HG02870 (cell line): ENCODE results near the gene KIAA1671.
"Not testable (repeated sequence)": the region's sequence is repeated elsewhere in the genome, so short reads cannot be mapped to it uniquely, and the experiment has no call there.

Experiments
- ATAC-seq: cut with Tn5 transposase; IDR thresholded peaks from one replicate; pipeline ENCODE4 v1.9.1; 2021; ENCODE audit warnings: mild to moderate bottlenecking, moderate library complexity; ENCODE audit not compliant: unreplicated experiment

Gene KIAA1671

DNA sequence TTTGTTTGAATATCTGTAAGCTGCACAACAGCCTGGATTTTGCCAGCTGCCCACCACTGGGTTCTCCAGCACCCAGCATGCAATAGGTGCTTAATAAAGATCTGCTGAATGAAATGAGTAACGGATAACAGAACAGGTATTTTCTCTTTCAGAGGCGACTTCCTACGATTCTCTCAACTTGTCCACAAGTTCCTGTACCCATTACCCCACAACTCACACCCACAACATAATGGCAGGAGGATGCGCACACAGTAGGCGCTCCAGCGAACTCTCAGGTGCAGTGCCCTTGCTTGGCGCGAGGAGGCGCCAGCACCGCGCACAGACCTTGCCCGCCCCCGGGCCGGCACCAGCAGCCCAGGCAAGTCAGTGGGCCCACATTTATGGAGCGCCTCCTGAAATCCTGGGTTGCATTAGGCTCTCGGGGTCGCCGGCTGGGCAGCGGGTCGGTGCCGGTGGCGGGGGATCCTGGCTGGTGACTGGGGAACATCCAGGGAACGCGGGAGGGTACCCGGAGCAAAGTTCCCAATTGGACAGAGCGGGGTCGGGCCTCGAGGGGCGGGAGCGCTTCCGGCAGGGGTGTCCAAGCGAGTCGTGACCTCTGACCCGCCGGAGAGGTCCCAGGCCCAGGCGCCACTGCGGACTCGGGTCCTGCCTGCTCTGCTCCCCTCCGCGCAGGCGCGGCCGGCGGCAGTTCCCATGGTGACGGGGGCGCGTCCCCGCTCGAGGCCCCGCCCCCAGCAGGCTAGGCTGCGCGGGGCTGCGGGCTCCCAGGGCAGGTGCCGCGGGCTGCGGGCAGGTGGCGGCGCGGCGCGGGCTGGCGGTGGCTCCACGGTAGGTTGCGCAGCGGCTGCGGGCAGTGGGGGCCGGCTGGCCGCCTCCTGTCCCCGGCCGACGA, at the start of gene KIAA1671:
TSS of gene KIAA1671 (plus strand) at position 775 of the 895 bp plus-strand sequence. CDS start 75,284 bp downstream, outside the sequence.
- ATAC-seq, result no peak

DNA sequence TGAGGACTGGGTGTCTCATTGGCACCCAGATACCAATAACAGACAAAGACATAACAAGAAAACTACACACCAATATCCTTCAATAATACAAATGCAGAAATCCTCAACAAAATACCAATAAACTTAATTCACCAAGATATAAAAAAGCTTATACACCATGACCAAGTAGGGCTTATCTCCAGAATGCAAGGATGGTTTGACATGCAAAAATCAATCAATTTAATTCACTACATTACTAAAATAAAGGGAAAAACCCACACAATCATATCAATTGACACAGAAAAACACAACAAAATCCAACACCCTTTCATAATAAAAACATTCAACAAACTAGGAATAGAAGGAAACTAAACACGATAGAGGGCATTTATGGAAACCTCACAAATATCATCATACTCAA, 46.6 kb upstream of the KIAA1671 start:
- ATAC-seq, result no peak

DNA sequence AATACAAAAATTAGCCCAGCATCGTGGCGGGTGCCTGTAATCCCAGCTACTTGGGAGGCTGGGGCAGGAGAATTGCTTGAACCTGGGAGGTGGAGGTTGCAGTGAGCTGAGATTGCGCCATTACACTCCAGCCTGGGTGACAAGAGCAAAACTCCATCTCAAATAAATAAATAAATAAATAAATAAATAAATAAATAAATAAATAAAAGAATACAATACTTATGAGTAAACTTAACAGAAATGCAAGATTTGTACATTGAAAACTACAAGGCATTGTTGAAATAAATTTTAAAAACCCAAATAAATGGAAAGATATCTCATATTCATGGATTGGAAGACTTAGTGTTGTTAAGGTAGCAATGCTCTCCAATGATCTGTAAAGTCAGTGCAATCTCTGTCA, 45.4 kb upstream of the KIAA1671 start:
- not testable (repeated sequence) for ATAC-seq

DNA sequence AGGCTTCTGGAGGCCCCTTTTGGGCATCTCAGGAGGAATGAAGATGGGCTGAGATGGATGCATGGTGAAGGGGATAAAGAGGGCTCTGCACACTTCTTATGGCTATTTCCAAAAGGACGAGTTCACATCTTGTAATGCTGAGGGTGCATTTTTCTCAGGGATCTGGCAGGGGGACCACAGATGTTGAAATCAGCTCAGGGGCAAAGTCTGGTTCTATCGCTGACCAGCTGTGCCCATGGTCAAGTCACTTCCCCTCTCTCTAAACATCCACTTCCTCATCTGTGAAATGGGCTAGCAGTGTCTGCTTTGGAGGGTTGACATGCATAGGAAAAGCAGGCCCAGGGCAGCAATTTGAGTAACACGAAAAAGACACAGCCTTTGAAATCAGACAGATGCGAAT, 32.5 kb upstream of the KIAA1671 start:
- ATAC-seq, result no peak

DNA sequence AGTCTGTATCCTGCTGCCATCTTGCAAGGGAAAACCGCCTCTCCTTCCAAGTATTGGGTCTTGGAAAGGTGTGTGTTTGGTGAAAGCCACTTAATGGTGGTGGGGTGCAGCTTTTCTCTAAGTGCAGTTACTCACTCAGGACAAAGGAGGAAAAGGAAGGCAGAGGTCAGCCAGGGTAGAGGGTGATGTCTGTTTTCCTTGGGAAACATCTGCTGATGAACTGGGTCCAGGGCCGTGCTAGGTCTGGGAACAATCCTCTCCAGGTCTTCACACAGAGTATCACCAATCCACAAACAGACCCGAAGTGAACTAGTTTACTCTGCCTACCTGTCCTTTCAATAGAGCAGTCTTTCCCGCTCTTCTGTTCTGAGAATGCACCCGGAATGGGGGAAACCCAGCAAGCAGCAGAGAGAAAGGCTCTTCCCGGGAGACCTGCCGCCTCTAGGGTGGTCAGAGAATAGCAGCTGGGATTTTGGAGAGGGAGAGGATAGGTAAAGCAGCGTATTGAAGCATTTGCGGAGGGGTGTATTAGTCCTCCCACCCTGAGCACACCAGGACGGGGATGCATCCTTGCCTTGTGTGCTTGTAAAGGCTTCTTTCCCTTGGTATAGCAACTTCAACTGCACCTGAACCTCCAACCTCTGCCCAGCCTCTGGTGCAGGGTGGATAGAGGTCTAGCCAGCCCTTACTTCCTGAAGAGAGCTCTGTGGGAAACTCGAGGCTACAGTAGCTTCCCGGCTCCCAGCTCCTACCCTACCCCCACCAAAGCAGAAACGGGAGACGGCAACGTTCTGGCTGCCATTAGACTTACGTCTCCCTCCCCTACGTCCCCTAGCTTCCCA, 26.7 kb upstream of the KIAA1671 start:
- no peak for ATAC-seq

DNA sequence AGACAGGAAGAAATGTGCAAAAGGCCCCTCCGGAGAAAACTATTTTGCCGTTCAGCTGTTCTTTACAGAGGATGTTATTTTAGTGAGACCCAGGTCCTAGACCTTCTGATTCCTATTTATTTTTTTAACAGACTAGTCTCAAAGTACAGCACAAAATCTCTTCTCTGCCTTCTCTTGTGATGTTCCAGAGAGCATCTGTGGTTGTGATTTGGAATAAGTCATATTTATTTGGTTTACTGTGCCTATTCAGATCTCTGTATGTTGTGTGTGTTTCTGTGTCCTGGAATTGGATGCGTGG, 26.1 kb upstream of the KIAA1671 start:
- no peak for ATAC-seq

DNA sequence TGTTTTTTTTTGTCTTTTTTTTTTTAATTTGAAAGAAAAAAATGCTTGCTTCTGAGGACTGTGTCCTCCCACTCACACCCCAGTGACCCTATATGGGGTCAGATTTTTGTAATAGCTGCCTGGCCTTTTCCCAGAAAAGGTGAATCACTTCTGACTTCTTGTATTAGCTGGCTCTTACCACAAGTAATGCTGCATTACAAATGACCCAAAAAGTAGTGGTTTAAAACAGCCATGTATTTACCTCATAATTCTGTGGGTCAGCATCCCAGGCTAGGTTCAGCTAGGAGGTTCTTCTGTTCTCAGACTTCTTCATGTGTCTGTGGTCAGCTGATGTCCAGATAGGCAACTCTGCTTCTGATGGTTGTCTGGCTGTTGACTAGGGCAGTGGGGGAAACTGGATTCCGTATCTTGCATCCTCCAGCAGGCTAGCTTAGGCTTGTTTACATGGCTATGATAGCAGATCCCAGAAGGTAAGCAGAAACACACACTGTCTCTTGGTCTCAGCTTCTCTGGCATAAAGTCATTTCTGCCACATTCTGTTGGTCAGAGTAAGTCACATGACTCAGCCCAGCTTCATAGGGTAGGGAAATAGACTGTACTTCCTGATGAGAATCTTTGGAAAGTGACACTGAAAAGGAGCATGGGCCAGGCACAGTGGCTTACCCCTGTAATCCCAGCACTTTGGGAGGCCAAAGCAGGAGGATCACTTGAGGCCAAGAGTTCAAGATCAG, 25.5 kb upstream of the KIAA1671 start:
- ATAC-seq, result no peak

DNA sequence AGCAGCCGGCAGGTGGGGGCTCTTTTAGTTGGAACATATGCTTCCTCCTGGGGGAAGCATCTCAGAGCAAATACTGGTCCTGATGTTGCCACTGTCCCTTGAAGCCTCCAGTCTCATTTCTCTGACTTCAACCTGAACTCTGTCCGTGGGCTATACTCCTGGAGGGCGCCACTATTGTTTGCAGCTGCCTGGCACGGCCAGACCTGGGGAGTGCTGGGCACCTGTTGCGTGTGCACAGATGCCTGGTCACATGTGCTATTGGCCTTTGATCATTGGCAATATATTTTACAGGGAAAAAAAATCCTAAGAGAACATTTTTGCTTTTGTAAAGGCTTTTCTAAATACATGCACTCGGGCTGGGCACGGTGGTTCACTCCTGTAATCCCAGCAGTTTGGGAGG, 24.2 kb upstream of the KIAA1671 start:
- ATAC-seq, result no peak

DNA sequence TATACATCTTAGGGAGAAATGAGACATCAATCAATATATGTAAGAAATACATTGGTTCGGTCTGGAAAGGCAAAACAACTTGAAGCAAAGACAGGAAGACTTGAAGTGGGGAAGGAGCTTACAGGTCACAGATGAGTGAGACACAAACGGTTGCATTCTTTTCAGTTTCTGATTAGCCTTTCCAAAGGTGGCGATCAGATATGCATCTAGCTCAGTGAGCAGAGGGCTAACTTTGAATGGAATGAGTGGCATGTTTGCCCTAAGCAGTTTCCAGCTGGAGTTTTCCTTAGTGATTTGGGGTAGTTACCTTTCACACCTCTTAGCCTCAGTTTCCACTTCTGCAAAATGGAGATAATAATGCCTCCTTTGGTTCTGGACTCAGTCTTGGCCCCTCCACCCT, 21.8 kb upstream of the KIAA1671 start:
- ATAC-seq, result no peak

DNA sequence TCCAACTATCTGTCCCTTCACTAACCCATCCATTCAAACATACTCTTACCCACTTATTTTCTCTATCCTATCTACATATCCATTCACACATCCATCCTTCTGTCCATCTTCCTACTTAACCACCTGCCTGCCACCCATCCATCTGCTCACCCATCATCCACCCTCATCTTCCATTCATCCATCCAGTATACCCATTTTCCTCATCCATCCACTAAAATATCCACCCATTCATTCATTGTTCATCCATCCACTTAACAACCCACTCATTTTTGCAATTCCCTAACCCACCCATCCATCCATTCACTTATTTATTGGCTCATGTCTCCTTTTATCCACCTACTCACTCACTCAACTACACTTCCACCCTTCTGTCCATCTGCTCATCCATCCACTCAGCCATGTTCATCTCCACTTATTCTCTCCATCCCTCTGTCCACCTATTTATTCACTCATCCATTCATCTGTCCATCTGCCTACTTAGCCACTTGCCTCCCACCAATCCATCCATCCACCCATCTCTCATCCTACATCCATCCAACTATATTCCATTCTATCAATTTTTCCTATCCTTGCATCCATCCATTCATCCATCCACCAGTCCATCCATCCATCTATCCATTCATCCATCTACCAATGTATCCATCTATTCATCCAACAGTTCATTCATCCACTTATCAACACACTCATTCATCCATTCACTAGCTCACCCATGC, 16.6 kb upstream of the KIAA1671 start:
- no peak for ATAC-seq

DNA sequence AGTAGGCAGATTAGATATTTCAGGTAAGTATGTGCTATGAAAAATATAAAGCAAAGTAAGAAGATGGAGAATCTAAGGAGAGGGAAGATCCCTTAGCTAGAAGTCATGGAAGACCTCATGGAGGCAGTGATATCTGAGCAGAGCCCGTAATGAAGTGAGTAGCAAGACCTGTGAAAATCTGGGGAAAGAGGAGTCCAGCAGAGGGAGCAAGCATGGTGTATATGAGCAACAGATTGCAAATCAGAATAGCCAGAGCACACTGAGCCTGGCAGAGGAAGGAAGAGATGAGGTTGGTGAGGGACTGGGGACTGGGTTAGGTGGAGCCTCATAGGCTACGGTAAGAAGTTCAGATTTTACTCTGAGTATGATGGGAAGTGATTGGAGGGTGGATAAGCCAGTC, 15.4 kb upstream of the KIAA1671 start:
- ATAC-seq, result no peak

DNA sequence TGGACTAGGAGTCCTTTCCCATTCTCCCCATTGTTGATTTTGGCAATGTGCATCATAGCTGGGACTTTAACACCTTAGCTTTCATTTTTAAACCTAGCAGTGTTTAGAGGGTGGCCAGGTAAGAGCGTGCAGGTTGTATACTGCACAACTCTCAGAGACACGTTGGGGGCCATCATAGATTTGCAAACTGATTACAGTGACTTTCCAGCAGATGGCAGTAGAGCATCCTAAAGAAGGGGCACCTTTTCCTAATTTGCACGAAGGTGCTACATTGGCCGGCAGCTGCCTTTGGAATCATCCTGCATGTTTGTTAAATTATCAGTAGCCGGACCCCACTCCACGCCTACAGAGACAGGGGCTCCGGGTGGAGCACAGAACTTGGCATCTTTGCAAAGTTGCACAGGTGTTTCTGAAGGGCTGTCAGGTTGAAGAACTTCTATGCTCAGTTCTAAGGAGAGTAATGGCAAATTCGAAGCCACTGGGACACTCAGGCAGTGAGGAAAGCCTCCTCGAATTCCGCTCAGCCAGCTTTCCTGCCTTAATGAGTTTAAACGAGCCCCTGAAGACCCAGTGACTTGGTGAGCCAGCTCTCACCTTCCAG, 13.7 kb upstream of the KIAA1671 start:
- no peak for ATAC-seq

DNA sequence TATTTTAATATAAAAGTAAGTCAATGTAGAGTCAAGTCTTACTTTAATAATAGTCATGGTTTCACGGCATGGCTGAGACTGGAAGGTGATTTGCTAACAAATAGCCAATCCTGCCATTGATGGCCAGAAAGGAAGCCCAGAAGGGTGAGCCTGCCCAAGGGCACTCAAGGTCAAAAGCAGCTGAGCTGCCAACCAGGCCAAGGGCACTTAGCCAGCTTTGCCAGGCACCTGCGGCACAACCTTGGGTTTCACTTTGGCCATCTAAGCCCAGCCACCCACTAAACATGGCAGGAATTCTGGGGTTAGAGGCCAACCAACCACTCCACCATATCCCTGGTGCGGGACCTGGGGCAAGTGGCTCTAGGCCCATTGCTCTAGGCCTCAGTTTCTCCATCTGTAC, 10.2 kb upstream of the KIAA1671 start:
- no peak for ATAC-seq

DNA sequence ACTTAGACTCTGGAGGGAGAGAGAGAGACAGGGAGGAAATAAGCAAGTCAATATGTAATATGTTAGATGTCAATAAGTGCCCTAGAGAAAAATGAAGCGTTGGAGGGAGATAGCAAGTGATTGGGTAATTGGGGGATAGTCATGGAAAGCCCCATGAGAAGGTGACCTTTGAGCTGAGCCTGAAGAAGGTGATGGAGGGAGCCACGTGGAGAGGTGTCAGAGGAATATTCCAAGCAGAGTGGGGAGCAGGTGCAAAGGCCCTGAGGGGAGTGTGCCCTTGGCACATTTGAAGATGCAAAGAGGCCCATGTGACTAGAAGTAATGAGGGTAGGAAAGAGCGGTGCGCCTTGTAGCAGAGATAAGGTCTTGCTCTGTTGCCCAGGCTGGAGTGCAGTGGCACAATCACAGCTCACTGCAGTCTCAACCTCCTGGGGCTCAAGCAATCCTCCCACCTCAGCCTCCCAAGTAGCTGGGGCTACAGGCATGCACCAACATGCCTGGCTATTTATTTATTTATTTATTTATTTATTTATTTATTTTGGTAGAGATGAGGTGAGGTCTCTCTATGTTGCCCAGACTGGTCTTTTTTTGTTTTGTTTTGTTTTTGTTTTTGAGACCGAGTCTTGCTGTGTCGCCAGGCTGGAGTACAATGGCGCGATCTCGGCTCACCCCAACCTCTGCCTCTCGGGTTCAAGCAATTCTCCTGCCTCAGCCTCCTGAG, 8.1 kb upstream of the KIAA1671 start:
- ATAC-seq, result no peak

DNA sequence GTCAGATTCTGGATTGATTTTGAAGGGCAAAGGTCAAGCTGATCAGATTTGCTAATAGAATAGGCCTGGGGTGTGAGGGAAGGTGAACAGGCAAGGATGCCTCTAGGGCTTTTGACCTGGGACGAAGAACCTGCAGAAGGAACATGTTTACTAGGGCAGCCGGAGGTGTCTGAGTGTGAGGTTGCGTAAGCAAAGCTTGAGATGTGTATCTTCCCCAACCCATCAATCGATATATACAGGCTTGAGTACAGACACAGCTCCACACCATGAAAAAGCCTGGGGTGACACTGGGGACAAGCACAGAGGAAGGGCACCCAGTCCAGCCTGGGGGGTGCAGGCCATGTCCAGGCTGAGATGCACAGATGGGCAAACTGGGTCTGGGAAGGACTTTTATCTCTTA, 7.1 kb upstream of the KIAA1671 start:
- ATAC-seq, result no peak

DNA sequence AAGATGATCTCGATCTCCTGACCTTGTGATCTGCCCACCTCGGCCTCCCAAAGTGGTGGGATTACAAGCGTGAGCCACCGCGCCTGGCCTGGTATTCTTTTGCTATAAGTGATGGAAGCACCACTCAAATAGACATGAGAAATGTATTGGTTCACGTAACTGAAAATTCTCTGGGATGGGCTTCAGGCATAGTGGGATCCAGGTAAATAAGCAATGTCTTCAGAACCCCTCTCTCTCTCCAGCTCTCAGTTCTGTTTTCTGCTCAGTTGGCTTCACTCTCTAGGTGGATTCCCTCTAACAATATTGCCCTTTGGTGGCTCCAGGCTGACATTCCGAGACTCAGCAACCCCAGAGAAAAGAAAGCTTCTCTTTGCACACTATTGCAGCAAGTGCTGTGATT, 5.1 kb upstream of the KIAA1671 start:
- no peak for ATAC-seq

DNA sequence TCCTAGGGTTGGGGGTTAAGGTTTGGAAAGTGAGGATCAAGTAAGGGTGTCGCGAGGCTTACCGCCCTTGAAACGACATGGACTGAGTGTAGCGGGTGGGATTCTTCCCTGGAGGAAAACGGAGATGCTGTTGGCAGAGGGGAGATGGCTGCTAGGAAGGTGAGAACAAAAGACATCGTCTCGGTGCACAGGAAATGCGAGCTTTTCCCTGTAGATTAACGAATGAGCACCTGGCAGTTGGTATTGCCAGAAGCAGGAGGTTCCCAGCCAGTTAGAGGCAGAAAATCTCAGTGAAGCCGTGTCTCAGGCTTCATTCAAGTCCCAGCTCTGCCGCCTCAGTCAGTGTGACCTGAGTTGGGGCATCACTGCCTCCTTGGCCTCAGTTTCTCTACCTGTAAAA, 4.6 kb upstream of the KIAA1671 start:
- ATAC-seq, result no peak

DNA sequence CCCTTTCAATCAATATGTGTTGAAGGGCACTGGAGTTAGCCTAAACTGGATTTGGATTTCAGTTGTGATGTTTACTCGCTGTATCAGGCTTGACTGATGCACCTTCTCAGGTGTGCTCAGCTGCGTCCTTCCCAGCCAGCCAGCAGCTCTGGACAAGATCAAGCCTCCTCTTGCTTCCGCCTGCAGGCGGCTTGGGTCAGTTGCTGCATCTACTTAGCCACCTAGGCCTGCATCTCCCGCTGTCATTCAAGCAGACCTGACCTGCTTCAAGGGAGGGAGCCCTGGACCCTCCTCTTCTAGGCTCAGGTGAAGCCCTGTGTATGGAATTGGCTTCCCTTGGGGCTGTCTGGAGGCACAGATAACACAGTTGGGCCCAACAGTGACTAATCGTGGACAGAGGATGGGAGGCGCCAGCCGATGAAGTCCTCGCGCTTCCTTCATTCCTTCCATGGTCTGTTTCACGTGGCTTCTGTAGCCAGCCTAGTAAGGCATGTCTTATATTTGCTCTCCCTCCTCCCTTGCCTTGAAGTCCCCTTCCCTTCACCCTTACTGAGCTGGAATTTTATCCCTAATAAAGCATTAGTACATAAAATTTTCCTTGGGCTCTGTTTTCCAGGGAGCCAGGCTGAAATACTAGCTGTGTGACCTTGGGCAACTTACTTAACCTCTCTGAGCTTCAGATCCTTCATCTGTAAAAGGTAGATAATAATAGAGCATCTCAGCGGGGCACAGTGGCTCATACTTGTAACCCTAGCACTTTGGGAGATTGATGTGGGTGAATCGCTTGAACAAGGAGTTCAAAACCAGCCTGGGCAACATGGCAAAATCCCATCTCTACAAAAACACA, 3.9 kb upstream of the KIAA1671 start:
- no peak for ATAC-seq
